ENCODE results near the gene APBB2.

DNA sequence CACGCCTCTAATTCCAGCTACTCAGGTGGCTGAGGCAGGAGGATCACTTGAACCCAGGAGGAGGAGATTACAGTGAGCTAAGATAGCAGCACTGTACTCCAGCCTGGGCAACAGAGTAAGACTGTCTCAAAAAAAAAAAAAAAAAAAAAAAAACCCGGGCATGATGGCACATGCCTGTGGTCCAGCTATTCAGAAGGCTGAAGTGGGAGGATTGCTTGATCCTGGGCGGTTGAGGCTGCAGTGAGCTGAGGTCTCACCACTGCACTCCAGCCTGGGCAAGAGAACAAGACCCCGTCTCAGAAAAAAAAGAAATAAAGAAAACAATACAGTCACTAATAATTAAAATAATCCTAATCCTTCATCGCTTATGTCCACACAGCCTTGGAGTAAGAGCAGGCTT is 68.1 kb downstream of the APBB2 start:
- TF ChIP-seq EZH2 (IDR thresholded peaks at IDR 0.05; ENCODE audit: insufficient read depth, poor library complexity, severe bottlenecking) (no peak), EZH2phosphoT487 (IDR thresholded peaks at IDR 0.05; ENCODE audit: insufficient read depth, low read depth) (no peak)
